Measurements from ENCODE around the gene ARHGAP44. TPM values are rescaled to one million over a fixed set of nuclear protein-coding genes. Genes with fewer than 3 reads are reported as not detected.

The ARHGAP44 gene
- total RNA-seq, 3 donors from 2014 or later: 34.4 to 92.3 (median 52.0) TPM

- TF ChIP-seq, protein P1, sequence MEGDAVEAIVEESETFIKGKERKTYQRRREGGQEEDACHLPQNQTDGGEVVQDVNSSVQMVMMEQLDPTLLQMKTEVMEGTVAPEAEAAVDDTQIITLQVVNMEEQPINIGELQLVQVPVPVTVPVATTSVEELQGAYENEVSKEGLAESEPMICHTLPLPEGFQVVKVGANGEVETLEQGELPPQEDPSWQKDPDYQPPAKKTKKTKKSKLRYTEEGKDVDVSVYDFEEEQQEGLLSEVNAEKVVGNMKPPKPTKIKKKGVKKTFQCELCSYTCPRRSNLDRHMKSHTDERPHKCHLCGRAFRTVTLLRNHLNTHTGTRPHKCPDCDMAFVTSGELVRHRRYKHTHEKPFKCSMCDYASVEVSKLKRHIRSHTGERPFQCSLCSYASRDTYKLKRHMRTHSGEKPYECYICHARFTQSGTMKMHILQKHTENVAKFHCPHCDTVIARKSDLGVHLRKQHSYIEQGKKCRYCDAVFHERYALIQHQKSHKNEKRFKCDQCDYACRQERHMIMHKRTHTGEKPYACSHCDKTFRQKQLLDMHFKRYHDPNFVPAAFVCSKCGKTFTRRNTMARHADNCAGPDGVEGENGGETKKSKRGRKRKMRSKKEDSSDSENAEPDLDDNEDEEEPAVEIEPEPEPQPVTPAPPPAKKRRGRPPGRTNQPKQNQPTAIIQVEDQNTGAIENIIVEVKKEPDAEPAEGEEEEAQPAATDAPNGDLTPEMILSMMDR (IDR thresholded peaks at IDR 0.05): no peak
- H3K9me3 ChIP-seq: no peaks in the 10 kb centered on the region
- DNase-seq (no peak), ATAC-seq (no peak)
- H3K36me3 ChIP-seq (ENCODE audit: low read depth): peaks cover 13% of the 10 kb centered on the region
- intact Hi-C loops (cut with DNase I, micrococcal nuclease): loop anchor here in 1 of 2 donors (10.0 kb wide), 1 partner anchor 821 kb away; no protein-coding TSS in a partner anchor
- H3K4me1 ChIP-seq (ENCODE audit: low read depth): no peaks in the 10 kb centered on the region
- no peak overlapping the region for H3K4me3 ChIP-seq
Measured at GRCh38 chr17:13005530-13005929, 216.2 kb downstream of the ARHGAP44 start.

GRCh38 chr17:13008461-13008860 lies 219.2 kb downstream of the ARHGAP44 start:
- DNase-seq (no peak), ATAC-seq (no peak)
- H3K36me3 ChIP-seq (ENCODE audit: low read depth): peaks cover 9% of the 10 kb centered on the region
- H3K4me3 ChIP-seq: no peak overlapping the region
- no peaks in the 10 kb centered on the region for H3K4me1 ChIP-seq (ENCODE audit: low read depth)
- TF ChIP-seq, protein P1 (IDR thresholded peaks at IDR 0.05): no peak
- intact Hi-C loops (cut with DNase I, micrococcal nuclease): loop anchor here in 1 of 2 donors (10.0 kb wide), 1 partner anchor 824 kb away; no protein-coding TSS in a partner anchor
- no peaks in the 10 kb centered on the region for H3K9me3 ChIP-seq

DNA sequence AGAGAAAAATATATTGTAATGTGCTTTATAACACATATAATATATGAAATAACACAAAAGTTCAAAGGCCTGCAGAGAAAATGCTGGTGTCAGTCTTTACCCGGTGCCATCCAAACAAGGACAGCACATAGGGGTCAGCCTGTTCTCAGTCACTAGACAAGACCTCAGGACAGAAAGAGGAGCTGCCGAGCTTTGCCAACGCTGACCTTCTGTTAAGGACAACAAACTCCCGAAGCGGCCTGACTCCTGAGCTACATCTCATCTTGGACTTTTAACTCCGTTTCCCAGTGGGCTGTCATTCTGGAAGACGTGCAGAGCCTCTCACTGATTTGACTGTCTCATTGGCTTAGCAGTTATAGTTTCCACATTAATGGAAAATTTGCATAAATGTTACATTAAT lies 221.7 kb downstream of the ARHGAP44 start:
- TF ChIP-seq, protein P1 (IDR thresholded peaks at IDR 0.05): no peak
- Histone ChIP-seq H3K4me3 (no peak overlapping the region), H3K4me1 (ENCODE audit: low read depth) (no peaks in the 10 kb centered on the region), H3K9me3 (no peaks in the 10 kb centered on the region), H3K36me3 (ENCODE audit: low read depth) (peaks cover 4% of the 10 kb centered on the region)
- DNase-seq (no peak), ATAC-seq (no peak)
- intact Hi-C loops (cut with DNase I, micrococcal nuclease): no loop called here

DNA sequence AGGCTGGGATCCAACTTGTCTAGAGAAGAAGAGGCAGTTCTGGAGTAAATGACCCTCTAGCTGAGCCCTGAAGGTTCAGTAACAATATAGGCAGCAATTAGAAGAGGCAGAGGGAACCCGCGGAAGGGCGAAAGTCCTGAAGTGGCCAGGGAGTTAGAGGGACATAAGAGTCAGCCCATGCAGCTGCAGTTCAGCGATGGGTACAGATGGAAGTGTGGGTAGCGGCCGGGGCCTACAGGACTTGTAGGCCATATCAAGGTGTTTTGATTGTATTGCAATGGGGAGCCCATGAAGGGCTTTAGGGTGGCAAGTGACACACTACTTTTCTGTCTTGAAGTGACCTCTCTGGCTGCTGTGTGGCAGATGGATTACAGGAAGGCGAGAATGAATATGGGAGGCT lies 225.5 kb downstream of the ARHGAP44 start:
- TF ChIP-seq, protein P1 (IDR thresholded peaks at IDR 0.05): no peak
- ATAC-seq: no peak
- Histone ChIP-seq H3K4me3 (no peak overlapping the region), H3K4me1 (ENCODE audit: low read depth) (peaks cover 9% of the 10 kb centered on the region), H3K36me3 (ENCODE audit: low read depth) (peaks cover 4% of the 10 kb centered on the region), H3K9me3 (no peaks in the 10 kb centered on the region)
- intact Hi-C loops (cut with DNase I, micrococcal nuclease): no loop called here
- DNase-seq: no peak

DNA sequence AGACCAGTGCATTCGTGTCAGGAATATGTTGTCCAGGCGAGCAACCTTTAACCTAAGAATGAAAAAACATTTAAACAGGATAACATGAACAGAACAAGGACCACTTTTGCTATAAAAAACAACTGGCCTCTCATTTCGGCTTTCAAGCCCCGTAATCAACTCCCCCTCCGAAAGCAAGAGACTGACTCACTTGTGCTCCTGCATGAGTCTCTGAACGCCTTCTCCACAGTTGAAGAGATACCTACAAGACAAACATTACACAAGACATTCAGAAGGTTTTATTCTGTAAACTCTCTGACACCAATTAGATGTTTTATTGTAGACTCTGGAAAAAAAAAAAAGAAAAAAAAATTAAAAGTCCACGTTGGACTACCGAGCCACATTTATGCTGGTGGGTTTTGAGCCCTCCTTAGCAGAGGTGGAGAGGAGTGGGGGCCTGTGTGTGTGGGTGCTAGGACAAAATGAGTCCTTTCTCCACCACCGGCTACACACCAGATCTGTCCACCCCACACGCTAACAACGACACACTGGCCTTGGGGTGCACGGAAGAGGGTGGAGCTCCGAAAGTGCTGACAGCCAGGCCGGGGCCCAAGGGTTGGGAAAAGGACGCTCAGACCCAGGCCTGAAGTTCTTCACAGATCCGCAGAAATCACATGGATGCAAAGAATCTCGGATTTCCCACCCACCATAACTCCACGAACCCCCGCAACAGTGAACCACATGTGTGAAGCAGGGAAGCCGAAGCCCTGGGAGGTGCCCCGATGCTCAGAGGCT lies 227.8 kb downstream of the ARHGAP44 start:
- Histone ChIP-seq H3K9me3 (no peaks in the 10 kb centered on the region), H3K36me3 (ENCODE audit: low read depth) (peaks cover 4% of the 10 kb centered on the region), H3K4me1 (ENCODE audit: low read depth) (peaks cover 9% of the 10 kb centered on the region), H3K4me3 (peak overlapping the region; percentile 53)
- intact Hi-C loops (cut with DNase I, micrococcal nuclease): no loop called here
- no peak for DNase-seq
- TF ChIP-seq, protein P1 (IDR thresholded peaks at IDR 0.05): no peak
- peak; percentile 29 for ATAC-seq
